Measurements from ENCODE around the gene RPS21. TPM values are rescaled to one million over a fixed set of nuclear protein-coding genes. Genes with fewer than 3 reads are reported as not detected.

Gene RPS21
- total and polyA plus RNA-seq, 2 of the 13 experiments (the other 11 are each of a cell fraction or from before 2014, with no cell fraction given) = 2,647 to 11,063 TPM

GRCh38 chr20:62376112-62377063, 10.5 kb upstream of the RPS21 start (continued):
- TF ChIP-seq DMAP1 (CRISPR knock-in tag; IDR thresholded peaks at IDR 0.05) (peak; percentile 78), LCORL (IDR thresholded peaks at IDR 0.05) (no peak), LCORL (CRISPR knock-in tag; IDR thresholded peaks at IDR 0.05) (peak; percentile 80), ZNF562 (CRISPR knock-in tag; IDR thresholded peaks at IDR 0.05; ENCODE audit: borderline replicate concordance) (no peak), TEF (CRISPR knock-in tag; IDR thresholded peaks at IDR 0.05) (0 out of 2 replicates have a peak, but pooled peaks have one; percentile 84), GMEB2 (CRISPR knock-in tag; IDR thresholded peaks at IDR 0.05; ENCODE audit: low read depth) (no peak; the same call in 1 of the 2 replicates), PRPF4 (IDR thresholded peaks at IDR 0.05; ENCODE audit: low read depth, low read length, poor library complexity, severe bottlenecking) (peak; percentile 59), ZNF670 (CRISPR knock-in tag; IDR thresholded peaks at IDR 0.05; ENCODE audit: borderline replicate concordance) (peak; percentile 68), PHF20 (CRISPR knock-in tag; IDR thresholded peaks at IDR 0.05) (peak; percentile 75), ZNF614 (CRISPR knock-in tag; IDR thresholded peaks at IDR 0.05; ENCODE audit: borderline replicate concordance) (peak; percentile 79; the same call in 1 of the 2 replicates), SNAPC2 (CRISPR knock-in tag; IDR thresholded peaks at IDR 0.05) (peak; percentile 94)

All from HepG2 (cell line).